Mesothelial cell of epicardium (in vitro differentiated cells): ENCODE measurements around the gene RANBP17. TPM values are rescaled to one million over a fixed set of nuclear protein-coding genes. Genes with fewer than 3 reads are reported as not detected.
"Not testable (repeated sequence)": the region's sequence is repeated elsewhere in the genome, so short reads cannot be mapped to it uniquely, and the experiment has no call there.

ENCODE experiments used
- DNase-seq, 2 experiments: peaks; one replicate each; pipeline ENCODE4 v3.0.0; 2021; ENCODE audit warnings: low spot score in 2 of 2; ENCODE audit not compliant: unreplicated experiment in 2 of 2
- H3K27ac Mint-ChIP-seq: 2 replicates; pipeline ENCODE4 v1.8.0; 2021; ENCODE audit warnings: mixed read lengths
- H3K27me3 Mint-ChIP-seq: 2 replicates; pipeline ENCODE4 v1.8.0; 2021; ENCODE audit warnings: low read depth, mixed read lengths
- H3K36me3 Mint-ChIP-seq: 2 replicates; pipeline ENCODE4 v1.8.0; 2021; ENCODE audit warnings: mixed read lengths
- H3K4me1 Mint-ChIP-seq: 2 replicates; pipeline ENCODE4 v1.8.0; 2021; ENCODE audit warnings: mixed read lengths
- H3K4me3 Mint-ChIP-seq: 2 replicates; pipeline ENCODE4 v1.8.0; 2021; ENCODE audit warnings: mild to moderate bottlenecking, moderate library complexity, mixed read lengths
- H3K9me3 Mint-ChIP-seq: 2 replicates; pipeline ENCODE4 v1.8.0; 2021; ENCODE audit warnings: mixed read lengths
- CTCF ChIP-seq: fragments of 200-600 bp; sonication (generic); IDR thresholded peaks from one replicate; pipeline ENCODE4 v1.5.0; 2021; ENCODE audit warnings: antibody characterized with exemption; ENCODE audit not compliant: unreplicated experiment
- total RNA-seq: library from RNA; stranded (reverse); gene quantifications from 3 replicates; pipeline ENCODE4 v1.2.1, GENCODE V29; 2021

RANBP17 gene
- total RNA-seq, 1 donor from 2014 or later, result 60.8 TPM

- peaks cover 2% of the 10 kb centered on the region for H3K4me1 Mint-ChIP-seq
- no peak for DNase-seq
- H3K27ac Mint-ChIP-seq, result no peak overlapping the region
- H3K4me3 Mint-ChIP-seq, result no peak overlapping the region
- no peak for TF ChIP-seq CTCF
- H3K9me3 Mint-ChIP-seq, result peaks cover 10% of the 10 kb centered on the region
- H3K36me3 Mint-ChIP-seq, result peaks cover 9% of the 10 kb centered on the region
- no peaks in the 10 kb centered on the region for H3K27me3 Mint-ChIP-seq
Observed at GRCh38 chr5:171029401-171029800, 167.6 kb downstream of the RANBP17 start.

GRCh38 chr5:171031977-171032376 is 170.2 kb downstream of the RANBP17 start:
- no peak for TF ChIP-seq CTCF
- no peak for DNase-seq
- H3K9me3 Mint-ChIP-seq, result peaks cover 8% of the 10 kb centered on the region
- peaks cover 8% of the 10 kb centered on the region for H3K36me3 Mint-ChIP-seq
- H3K27me3 Mint-ChIP-seq, result no peaks in the 10 kb centered on the region
- no peak overlapping the region for H3K4me3 Mint-ChIP-seq
- H3K4me1 Mint-ChIP-seq, result peaks cover 2% of the 10 kb centered on the region
- H3K27ac Mint-ChIP-seq, result no peak overlapping the region

GRCh38 chr5:171032435-171032973 is 170.7 kb downstream of the RANBP17 start:
- TF ChIP-seq CTCF, result no peak
- Mint-ChIP-seq H3K4me3 (no peak overlapping the region), H3K27me3 (no peaks in the 10 kb centered on the region), H3K27ac (no peak overlapping the region), H3K36me3 (peaks cover 12% of the 10 kb centered on the region), H3K4me1 (peaks cover 2% of the 10 kb centered on the region), H3K9me3 (peaks cover 14% of the 10 kb centered on the region)
- DNase-seq, result no peak

GRCh38 chr5:171041893-171042292 is 180.1 kb downstream of the RANBP17 start:
- DNase-seq, H3K27ac Mint-ChIP-seq, H3K4me1 Mint-ChIP-seq, H3K27me3 Mint-ChIP-seq, H3K4me3 Mint-ChIP-seq: not testable (repeated sequence)
- peaks cover 24% of the 10 kb centered on the region for H3K9me3 Mint-ChIP-seq
- H3K36me3 Mint-ChIP-seq, result peaks cover 31% of the 10 kb centered on the region

GRCh38 chr5:171050916-171051315 is 189.1 kb downstream of the RANBP17 start:
- no peak for DNase-seq
- H3K9me3 Mint-ChIP-seq, result peaks cover 53% of the 10 kb centered on the region

More at GRCh38 chr5:171050916-171051315, 189.1 kb downstream of the RANBP17 start:
- no peaks in the 10 kb centered on the region for H3K4me1 Mint-ChIP-seq
- no peak overlapping the region for H3K27ac Mint-ChIP-seq
- H3K4me3 Mint-ChIP-seq, result no peak overlapping the region
- TF ChIP-seq CTCF, result no peak
- no peaks in the 10 kb centered on the region for H3K27me3 Mint-ChIP-seq
- H3K36me3 Mint-ChIP-seq, result peaks cover 50% of the 10 kb centered on the region
